Measurements from ENCODE around the gene FOXO1.
"Not testable (repeated sequence)": the region's sequence is repeated elsewhere in the genome, so short reads cannot be mapped to it uniquely, and the experiment has no call there.

Gene FOXO1

DNA sequence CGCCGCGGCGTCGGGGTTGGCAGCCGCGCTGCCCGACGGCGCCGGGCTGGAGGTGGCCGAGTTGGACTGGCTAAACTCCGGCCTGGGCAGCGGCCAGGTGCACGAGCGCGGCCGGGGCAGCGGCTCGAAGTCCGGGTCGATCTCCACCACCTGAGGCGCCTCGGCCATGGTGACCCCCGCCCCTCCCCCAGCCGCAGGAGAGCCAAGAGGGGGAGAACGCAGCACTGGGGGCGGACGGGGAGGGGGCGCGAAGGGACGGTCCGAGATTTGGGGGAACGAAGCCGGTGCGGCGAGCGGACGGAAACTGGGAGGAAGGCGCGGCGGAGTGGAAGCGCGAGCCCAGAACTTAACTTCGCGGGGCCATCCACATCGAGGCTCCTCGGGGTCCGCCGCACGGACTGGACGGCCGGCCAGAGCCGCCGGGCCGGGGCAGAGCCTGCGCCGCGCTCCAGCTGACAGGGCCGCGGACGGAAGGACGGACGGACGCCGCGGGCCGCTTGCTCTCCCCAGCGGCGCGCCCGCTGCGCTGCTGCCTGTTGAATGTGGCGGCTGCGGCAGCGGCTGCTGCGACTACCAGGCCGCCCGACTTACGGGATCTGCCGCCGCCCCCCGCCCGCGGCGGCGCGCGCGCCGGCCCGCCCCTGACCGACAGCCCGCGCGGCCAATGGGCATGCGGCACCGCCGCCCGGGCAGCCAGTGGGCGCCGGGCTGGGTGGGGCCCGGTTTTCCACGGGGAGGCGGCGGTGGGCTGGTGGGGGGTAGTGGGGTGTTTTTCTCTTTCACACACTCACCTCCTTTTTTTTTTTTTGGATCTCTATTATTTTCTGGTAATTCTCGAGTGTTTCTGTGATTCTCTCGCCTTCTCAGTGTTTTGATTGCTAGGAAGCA lies at the start of gene FOXO1:
Gene FOXO1, minus strand, starts transcription at position 597 of the 888 bp plus-strand sequence. Its CDS starts 429 bp downstream, at position 168.
- FAIRE-seq = no peak

DNA sequence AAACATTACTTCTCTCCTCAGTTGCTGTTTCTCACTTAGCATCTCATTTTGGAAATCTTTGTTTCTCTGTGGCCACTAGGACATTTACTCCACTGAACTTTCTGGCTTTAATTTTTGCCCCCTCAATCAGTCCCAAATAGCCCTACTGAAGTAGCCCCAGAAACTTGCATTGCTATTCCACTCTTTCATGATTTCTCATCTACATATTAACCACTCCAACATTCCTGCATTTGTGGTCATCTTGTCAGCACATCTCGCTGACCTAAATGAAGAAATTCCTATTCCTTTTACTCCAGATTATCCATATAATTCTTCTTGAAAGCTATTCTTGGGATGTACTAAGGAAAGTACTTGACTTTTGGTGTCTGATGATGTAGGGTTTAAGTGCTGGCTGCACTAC lies 48.0 kb upstream of the FOXO1 start:
- FAIRE-seq = not testable (repeated sequence)

DNA sequence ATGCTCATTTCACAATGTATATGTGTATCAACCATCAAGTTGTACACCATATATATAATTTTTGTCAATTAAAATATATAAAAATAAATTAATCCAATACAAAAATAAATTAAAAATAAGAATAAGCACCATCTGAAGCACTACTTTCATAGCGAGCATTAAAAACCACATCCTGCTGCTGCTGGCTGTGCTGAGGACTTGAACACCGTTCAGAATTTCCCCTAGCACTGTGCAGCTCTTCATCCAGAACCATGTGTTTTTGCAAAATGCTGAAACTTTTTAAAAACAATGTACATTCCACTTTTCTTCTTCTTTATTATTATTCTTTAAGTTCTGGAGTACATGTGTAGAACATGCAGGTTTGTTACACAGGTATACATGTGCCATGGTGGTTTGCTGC lies 40.0 kb upstream of the FOXO1 start:
- no peak for FAIRE-seq

DNA sequence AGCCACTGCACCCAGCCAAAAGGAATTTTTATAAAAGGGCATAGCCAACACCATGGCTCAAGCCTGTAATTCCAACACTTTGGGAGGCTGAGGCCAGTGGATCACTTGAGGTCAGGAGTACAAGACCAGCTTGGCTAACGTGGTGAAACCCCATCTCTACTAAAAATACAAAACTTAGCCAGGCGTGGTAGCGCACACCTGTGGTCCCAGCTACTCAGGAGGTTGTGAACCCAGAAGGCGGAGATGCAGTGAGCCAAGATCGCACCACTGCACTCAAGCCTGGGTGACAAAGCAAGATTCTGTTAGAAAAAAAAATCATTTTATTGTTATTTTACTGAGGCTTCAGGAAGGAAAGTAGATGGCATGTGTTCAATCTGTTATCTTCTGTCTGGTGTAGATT lies 31.3 kb upstream of the FOXO1 start:
- no peak for FAIRE-seq

DNA sequence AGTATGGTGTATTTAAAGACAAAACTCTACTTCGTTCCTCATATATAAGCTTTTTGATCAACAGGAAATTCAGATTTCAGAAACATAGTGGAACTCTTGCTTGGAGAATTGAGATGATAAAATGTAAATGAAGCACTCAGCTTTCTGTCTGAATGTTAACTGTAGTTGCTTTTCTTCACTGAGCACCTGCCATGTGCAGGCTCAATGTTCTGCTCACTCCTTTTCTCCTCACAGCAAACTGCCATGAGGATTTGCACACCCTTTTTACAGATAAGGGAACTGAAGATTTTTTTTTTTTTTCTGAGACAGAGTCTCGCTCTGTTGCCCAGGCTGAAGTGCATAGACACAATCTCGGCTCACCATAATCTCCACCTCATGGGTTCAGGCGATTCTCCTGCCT lies 28.0 kb upstream of the FOXO1 start:
- FAIRE-seq = no peak

DNA sequence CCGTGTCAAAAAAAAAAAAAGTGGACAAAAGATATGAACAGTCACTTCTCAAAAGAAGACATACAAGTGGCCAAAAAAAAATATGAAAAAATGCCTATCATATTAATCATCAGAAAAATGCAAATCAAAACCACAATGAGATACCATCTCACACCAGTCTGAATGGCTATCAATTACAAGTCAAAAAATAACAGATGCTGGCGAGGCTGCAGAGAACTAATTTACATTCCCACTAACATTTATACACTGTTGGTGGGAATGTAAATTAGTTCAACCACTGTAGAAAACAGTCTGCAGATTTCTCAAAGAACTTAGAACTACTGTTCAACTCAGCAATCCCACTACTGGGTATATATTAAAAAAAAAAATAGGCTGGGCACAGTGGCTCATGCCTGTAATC lies 26.5 kb upstream of the FOXO1 start:
- FAIRE-seq = no peak

DNA sequence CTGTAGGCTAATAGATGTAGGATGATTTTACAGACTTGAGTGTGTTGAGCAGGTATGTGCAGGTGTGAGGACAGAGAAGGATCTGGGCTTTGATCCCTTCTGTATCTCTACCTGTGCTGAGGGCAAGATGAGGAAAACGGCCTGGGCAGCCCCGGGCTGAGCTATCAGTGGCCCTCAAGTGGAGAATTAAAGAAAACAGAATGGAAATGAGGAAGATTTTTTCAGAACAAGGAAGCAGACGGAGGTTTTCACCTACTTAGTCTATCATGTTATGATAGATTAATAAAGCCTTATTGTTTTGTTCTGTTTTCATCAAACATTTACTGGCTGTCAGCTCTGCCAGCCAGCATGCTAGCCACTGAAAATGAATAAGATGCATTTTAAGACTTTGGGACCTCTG lies 22.3 kb upstream of the FOXO1 start:
- no peak for FAIRE-seq

DNA sequence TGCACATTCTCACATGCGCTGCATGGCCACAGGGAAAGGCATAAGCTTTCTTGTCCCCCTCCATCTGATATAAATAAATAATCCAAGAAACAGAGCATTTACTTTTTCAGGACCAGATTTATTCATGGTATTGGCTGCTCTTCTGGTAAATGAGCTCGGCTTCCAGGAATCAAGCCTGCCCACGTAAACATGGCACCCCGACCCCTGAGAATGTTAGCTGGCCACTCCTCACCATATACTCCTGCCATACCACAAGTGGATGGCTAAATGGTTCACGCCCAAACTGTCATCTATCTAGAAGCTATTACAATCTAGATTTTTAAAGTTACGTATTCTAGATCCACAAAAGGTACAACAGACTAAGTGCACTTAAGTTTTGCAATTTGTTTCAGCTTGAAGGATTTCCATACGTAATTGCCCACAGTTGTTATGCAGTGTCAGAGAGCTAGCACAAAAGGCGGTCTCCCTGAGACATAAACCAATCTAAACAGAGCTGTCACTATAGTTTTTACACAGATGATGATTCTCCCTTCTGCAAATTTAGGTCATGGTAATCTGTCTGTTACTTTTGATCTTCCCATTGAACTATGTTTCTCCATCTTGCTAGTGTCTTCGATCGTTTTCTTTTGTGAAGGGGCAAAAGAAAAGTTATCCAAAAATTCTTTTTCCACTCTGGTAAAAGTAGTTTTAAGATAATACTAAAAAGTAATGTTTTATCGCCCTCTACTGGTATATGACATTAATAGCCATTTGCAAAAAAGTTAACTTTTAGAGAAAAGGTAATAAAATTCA lies 16.2 kb upstream of the FOXO1 start:
- peak; percentile 97 for FAIRE-seq

DNA sequence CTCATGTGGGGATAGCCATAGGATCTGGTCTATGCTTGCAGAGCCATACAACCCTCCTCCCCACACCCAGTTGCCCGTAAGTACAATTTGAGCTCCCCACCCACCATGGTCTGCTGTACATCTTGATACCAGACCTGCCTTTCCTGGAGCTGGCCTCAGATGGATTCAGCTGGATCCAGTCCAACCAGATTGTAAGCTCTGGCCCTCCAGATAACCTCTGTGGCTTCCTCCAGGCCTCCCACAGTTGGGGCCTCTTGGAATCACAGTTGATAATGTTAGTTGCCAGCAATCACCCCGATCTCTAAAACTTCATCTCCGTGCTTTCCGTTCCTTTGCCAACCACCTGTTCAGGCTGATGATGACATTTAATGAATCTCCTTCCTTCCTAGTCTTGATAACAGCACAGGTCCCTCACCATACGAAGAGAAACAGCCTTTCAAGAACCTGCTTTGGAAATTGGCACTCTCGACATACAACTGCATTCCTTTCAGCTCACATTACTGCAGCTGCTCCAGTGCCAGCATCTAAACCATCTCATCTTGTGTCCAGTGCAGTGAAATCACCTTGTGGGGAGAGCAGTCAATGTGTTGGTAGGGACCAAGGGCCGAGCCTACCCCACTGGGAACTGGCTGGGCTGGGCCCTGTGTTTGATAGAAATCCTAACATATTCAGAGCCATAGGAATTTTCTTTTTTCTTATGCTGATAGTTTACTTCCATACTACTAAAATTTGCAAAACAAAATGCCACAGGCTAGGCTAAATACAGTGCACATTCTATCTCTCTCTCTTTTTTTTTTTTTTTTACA lies 15.1 kb upstream of the FOXO1 start:
- FAIRE-seq = no peak

DNA sequence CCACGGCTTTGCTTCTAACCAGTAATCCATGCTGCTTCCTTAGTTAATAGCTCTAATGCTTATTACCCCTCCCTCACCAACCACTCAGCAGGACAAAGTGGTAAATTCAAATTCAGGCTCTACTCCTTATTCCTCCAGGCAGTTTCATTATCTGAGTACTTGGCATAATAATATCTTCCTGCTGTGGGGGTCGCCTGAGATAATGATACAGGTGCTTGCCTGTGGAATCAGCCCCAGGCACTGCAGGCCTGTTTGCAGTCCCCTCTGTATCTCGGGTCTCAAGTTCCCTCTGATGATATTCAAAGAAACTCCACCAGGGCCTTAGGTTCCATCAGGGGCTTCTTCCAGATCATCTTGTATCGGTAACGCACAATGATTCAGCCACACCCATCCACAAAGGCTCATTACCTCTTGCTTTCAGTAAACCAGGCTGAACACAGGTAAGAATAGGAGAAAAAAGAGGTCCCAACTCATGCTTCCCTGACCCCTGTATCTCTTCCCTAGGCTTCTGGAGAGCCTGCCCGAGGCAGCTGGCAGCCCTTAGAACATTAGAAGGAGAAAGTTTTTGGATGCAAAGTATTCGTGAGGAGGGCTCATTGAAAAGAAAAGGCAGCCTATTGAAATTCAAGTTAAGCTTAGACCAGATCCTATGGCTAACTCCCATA lies 14.3 kb upstream of the FOXO1 start:
- FAIRE-seq = no peak

DNA sequence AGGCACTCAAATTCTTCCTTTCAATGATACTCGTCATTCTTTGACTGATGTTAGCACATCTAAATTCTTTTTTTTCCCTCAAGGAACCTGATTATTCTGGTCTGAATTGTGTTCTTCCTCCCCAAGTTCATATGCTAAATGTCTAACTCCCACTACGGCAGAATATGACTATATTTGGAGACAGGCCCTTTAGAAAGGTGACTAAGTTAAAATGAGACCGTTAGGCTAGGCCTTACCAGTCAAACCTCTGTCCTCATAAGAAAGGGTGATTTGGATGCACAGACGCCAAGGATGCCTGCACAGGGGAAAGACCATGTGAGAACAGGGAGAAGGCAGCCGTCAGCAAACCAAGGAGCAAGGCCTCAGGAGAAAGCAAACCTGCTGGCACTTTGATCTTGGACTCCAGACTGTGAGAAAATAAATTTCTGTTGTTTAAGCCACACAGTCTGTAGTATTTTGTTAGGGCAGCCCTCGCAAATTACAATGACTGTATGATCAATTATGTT lies 13.1 kb upstream of the FOXO1 start:
- FAIRE-seq = no peak

DNA sequence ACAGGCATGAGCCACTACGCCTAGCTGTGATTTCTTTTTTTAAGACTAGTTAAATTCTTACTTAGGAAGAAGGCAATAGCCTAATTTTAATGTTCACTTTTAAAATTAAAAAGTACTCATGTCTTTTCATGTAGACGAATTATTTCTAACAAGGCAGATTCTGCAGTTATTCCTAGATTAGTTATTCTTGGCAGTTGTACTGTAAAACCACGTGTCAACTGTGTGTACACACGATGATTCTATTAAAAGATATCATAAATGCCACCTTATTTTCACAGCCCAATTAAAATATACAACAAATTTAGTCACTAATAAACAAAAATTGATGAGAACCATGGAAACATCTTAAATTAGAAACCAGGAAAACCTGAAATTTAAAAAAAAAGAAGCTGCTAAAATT lies 10.6 kb upstream of the FOXO1 start:
- no peak for FAIRE-seq

DNA sequence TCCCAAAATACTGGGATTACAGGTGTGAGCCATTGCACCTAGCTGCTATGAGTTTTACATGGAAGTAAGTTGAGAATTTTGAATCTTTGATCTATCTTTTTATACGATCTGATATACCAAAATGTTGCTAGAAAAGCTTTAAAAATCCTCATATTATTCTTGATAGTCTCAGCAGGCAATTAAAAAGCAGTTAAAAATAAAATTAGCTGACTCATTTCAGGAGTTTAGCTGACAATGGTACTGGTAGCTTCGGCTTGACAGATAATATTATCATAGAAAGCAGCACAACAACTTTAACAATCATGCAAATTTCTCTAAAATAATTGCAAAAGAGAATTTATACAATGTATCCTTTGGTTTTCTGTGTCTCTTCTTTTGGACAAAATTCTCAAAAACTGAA lies 9.6 kb upstream of the FOXO1 start:
- no peak for FAIRE-seq

DNA sequence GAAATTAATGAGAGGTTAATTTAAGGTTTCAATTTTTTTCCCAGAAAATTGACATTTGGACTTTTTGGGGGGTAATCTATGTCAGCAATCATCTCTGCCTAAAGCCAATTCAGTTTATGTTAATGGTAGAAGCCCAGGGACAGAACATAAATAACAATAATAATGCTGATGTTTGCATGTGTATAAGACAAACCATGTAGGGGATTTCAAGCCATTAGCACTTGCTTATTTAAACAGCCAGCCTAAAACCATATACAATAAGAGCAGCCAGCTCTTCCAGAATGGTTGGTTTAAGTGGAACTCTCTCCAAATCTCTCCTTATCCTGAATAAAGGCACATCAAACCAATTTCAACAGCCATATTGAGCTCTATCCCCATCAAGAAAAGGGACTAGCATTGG lies 7.0 kb upstream of the FOXO1 start:
- no peak for FAIRE-seq

DNA sequence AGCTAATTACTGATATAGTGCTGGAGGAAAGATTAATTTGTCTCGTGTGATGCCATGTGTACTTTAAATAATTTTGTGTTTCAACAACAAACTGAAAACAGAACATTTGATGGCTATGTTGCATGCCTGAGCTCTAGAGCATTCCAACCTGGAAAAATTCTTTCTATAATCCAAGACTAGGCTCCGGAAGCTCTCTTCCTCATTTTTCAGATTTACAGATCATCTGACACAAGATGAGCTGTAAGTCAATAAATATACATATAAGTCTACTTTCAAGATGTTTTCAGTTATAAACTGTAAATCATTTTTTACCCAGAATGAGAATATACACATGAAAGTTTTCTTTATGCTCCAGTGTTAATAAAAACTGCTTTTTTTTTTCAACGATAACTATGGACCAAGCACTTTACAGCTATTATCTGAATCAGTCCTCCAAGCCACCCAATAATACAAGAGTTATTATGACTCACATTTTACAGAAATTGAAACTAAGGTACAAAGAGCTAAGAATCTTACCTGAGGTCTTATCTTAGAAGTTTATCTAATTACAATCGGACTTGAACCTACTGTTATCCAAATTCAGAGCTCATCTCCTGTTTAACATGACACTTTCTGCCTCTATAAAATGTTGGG lies 6.4 kb upstream of the FOXO1 start:
- FAIRE-seq = no peak

DNA sequence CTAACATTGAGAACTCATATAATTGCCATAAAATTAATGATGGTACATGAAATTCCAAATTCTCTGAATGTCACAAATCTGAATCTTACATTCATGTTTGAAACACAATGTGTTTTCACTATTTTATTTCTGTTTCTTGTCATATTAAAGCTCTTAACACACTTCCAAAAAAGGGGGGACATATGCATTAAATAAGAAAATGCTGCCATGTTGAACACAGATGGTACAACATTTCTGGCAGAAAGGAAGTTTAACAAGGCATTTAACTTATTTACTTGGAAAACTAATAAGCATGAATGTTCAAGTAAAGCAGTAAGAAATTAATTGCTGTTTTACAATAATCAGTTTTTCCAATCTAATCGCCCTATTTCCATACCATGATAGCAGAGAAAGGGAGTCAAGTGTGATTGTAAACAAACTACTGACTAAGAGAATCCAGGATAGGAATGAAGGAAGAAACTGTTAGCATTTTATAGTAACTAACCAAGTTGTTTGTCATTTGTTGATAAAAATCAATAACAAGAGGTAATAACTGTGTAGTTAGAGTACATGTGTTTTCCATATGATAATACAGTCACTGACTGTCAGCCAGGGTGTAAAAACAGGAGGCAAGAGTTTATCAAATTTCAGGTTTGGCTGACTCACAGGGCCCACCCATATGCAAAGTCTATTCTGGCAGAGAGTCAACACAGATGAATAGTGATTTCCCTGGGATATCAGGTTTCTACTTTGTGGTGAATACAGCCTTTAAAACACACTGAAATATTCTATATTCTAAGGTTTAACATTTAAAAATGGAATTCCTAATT lies 5.7 kb upstream of the FOXO1 start:
- FAIRE-seq = no peak

DNA sequence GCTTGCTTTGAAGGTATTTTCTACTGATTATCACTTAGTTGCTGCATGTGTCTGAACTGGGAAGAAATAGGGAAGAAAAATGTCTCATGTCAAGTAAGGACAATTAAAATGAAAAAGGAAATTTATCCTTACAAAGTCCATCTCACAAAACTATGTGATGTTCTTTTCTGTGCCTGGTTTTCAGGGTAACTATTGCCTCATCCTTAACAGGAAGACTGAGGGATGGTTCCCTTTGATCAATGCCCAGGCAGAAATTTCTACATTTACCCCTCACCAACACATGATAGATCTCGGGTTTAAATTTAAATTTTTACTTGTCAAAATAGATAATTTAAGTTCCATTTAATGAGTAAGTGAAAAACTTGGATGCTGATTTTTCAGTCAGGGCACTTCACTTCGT lies 3.9 kb upstream of the FOXO1 start:
- no peak for FAIRE-seq

DNA sequence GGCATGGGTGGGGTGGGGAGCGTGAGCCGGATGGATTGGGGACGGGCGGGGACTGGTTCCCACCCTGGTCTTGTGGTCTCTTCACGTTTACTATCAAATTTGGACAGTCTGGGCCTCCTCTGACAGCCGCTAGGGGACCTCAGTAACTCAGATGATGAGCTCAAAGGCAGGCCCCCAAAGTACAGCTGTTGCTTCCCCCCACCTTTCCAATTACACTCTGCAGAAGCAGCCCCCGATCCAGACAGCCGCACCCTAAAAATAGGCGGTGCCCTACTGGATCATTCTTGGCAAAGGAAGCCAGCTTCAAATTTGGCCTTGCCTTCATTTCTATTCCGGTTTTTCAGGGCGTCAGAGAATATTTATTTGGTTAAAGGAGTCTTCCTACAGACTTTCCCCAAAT lies 1.9 kb upstream of the FOXO1 start:
- no peak for FAIRE-seq

DNA sequence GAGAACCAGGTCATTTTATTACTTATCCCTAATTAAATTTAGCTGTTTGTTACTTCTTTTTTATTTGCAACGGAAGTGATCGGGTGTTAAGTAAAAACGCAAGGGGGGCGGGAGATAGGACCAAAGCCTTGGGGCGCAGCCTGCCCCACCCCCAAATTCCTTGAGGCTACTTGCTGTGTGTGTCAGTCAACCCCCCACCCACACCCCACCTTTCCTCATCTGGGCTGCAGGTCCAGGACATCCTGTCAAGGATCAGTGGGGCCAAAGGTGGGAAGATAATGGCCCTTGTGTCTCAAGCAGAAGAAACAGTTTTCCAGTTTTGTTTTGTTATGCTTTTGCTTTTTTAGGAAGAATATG lies 1.2 kb upstream of the FOXO1 start:
- FAIRE-seq = no peak

DNA sequence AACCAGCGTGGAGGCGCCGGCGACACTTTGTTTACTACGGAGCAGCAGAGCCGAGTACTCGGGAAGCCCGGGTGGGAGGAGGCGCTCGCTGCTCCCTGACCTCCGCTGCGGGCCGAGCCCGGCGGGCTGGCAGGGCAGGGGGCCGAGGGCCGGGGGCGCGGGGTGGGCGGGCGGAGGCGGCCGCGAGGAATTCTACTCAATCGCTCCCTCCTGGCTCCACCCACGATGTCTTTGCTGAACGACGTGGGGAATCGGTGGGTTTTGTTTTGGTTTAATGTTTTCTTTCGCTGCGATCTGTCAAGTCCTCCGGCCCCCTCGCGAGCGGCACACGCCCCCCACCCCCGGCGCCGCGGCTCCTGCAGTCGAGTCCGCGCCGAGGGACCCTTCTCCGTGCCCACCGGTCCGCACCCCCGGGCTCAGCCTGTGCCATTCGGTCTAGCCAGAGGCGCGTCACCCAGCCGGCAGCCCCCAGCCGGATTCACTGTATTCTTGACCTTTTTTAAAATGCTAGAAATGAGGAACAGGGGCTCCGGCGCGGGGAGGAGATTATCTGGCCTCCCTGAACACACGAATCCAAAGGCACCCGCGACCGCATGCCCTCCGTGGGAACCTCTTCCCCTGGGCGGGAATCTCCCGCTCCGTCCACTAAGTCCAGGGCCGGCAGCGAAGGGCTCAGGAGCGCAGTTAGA lies 636 bp upstream of the FOXO1 start:
- no peak for FAIRE-seq

Measured in A204.1 (cell line).